K562 (cell line): Measurements from ENCODE around the gene ORAI3. TPM values are rescaled to one million over a fixed set of nuclear protein-coding genes. Genes with fewer than 3 reads are reported as not detected.
A peak's percentile ranks its signal among the peaks of the same experiment; 100 is the strongest.

Source experiments
- ETV5 ChIP-seq: sonication (generic); formaldehyde crosslinking; IDR thresholded peaks from 2 replicates; pipeline ENCODE4 v1.4.0; 2020; ENCODE audit warnings: low read depth, mild to moderate bottlenecking, missing genetic modification reagents
- HDGF ChIP-seq: fragments of 450-650 bp; IDR thresholded peaks from 2 replicates; pipeline ENCODE4 v1.6.1; 2016
- KAT7 ChIP-seq: sonication (generic); formaldehyde crosslinking; IDR thresholded peaks from 2 replicates; pipeline ENCODE4 v1.8.0; 2022; ENCODE audit warnings: missing genetic modification reagents, mild to moderate bottlenecking, borderline replicate concordance
- PCBP1 ChIP-seq: fragments of 200-400 bp; formaldehyde crosslinking; IDR thresholded peaks from 2 replicates; pipeline ENCODE4 v1.6.1; 2018; ENCODE audit warnings: mild to moderate bottlenecking, low read depth, low read length; ENCODE audit not compliant: poor library complexity, severe bottlenecking
- SMAD3 ChIP-seq: fragments of 450-650 bp; formaldehyde crosslinking; conservative IDR thresholded peaks from 2 replicates; pipeline ENCODE4 v1.4.0; 2020; ENCODE audit warnings: mild to moderate bottlenecking
- polyA plus RNA-seq, 8 experiments: library from polyadenylated mRNA; depleted of rRNA in 4 of 8; stranded (reverse) in 5 of 8; unstranded in 3 of 8; fragments of >200 nt; fragmentation: Nextera tagmentation in 2 of 8; fragmentation: Illumina TruSeq in 1 of 8; extraction: Ambion mirVana in 2 of 8; extraction: Trizol in 1 of 8; gene quantifications; 2 replicates each; pipeline versions ENCODE4 v1.2.1 to v1.2.3, GENCODE V29; 2011 to 2014; ENCODE audit warnings: inconsistent platforms in 1 of 8, missing spikeins in 1 of 8
- total RNA-seq, 7 experiments: library from RNA; depleted of rRNA in 6 of 7; stranded (reverse); fragments of >200 nt in 6 of 7; fragmentation: Illumina TruSeq in 2 of 7; extraction: Trizol in 2 of 7; gene quantifications; 2 replicates each; pipeline versions ENCODE4 v1.2.1 to v1.2.3, GENCODE V29; 2011 to 2021; ENCODE audit warnings: low replicate concordance in 1 of 7
- TF ChIP-seq, protein P1 (sequence below): fragments of 450-650 bp; formaldehyde crosslinking; IDR thresholded peaks from 2 replicates; pipeline ENCODE4 v1.4.0; 2020; ENCODE audit warnings: mild to moderate bottlenecking, moderate library complexity
- TF ChIP-seq, protein P2 (sequence below): sonication (generic); formaldehyde crosslinking; IDR thresholded peaks from 2 replicates; pipeline ENCODE4 v1.8.0; 2022; ENCODE audit warnings: mild to moderate bottlenecking, missing genetic modification reagents
- TF ChIP-seq, protein P3 (sequence below): fragments of 450-650 bp; IDR thresholded peaks from 2 replicates; pipeline ENCODE4 v1.6.1; 2016; ENCODE audit warnings: low read depth
- TF ChIP-seq, protein P4 (sequence below): fragments of 250-450 bp; sonication (Bioruptor Pico); IDR thresholded peaks from 2 replicates; pipeline ENCODE4 v1.8.0; 2021; ENCODE audit warnings: moderate library complexity, mild to moderate bottlenecking, inconsistent platforms

The ORAI3 gene
- total and polyA plus RNA-seq, 9 of the 15 experiments (the other 6 are each of a cell fraction or from before 2014, with no cell fraction given), result 4.9 to 23.3 (median 14.1) TPM

DNA sequence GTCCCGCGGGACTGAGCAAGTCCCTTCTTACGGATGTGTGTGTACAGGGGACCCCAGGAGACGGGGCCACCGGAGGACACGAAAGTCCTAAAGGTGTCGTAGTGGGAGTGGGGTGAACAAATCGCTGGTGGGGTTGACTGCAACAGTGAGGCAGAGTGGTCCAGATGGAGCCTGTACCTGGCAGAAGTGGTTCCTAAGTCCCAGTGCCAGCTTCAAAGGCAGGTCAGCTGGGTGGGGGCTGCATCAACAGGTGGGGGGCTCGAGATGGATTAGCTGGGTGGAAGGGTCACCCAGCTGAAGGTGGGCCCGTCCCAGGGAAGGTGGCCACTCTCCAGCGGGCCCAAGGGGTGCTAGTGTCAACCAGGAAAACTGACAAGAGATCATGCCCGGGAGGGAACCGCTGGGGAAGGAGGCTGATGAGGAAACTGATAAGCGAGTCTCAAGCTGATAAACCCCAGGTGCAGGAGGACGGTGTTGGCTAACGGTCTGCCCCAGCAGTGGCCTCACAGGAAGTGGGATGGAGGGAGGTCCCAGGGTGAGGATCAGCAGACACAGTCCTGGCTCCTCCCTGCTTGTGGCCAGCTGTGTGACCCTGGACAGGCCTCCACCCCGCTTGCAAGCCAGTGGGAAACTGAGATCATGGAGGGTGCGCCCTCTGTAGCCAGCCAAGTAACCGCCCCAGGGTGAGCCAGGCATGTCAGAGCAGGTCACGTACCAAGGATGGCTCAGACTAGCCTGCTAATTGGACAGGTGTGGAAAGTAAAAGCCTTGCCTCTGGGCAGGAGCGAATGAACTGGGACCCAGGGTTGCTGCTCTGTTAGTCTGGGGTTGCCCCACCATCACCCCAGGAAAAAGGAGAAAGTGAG, 1.0 kb downstream of the ORAI3 start (continued):
- TF ChIP-seq, protein P1, sequence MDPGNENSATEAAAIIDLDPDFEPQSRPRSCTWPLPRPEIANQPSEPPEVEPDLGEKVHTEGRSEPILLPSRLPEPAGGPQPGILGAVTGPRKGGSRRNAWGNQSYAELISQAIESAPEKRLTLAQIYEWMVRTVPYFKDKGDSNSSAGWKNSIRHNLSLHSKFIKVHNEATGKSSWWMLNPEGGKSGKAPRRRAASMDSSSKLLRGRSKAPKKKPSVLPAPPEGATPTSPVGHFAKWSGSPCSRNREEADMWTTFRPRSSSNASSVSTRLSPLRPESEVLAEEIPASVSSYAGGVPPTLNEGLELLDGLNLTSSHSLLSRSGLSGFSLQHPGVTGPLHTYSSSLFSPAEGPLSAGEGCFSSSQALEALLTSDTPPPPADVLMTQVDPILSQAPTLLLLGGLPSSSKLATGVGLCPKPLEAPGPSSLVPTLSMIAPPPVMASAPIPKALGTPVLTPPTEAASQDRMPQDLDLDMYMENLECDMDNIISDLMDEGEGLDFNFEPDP (CRISPR knock-in tag), result no peak
- TF ChIP-seq PCBP1 (no peak), KAT7 (no peak), HDGF (no peak), ETV5 (CRISPR knock-in tag) (peak; percentile 93), SMAD3 (no peak)
- TF ChIP-seq, protein P2, sequence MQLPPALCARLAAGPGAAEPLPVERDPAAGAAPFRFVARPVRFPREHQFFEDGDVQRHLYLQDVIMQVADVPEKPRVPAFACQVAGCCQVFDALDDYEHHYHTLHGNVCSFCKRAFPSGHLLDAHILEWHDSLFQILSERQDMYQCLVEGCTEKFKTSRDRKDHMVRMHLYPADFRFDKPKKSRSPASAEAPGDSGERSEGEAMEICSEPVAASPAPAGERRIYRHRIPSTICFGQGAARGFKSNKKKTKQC (CRISPR knock-in tag), result no peak; the same call in 1 of the 2 replicates
- TF ChIP-seq, protein P3, sequence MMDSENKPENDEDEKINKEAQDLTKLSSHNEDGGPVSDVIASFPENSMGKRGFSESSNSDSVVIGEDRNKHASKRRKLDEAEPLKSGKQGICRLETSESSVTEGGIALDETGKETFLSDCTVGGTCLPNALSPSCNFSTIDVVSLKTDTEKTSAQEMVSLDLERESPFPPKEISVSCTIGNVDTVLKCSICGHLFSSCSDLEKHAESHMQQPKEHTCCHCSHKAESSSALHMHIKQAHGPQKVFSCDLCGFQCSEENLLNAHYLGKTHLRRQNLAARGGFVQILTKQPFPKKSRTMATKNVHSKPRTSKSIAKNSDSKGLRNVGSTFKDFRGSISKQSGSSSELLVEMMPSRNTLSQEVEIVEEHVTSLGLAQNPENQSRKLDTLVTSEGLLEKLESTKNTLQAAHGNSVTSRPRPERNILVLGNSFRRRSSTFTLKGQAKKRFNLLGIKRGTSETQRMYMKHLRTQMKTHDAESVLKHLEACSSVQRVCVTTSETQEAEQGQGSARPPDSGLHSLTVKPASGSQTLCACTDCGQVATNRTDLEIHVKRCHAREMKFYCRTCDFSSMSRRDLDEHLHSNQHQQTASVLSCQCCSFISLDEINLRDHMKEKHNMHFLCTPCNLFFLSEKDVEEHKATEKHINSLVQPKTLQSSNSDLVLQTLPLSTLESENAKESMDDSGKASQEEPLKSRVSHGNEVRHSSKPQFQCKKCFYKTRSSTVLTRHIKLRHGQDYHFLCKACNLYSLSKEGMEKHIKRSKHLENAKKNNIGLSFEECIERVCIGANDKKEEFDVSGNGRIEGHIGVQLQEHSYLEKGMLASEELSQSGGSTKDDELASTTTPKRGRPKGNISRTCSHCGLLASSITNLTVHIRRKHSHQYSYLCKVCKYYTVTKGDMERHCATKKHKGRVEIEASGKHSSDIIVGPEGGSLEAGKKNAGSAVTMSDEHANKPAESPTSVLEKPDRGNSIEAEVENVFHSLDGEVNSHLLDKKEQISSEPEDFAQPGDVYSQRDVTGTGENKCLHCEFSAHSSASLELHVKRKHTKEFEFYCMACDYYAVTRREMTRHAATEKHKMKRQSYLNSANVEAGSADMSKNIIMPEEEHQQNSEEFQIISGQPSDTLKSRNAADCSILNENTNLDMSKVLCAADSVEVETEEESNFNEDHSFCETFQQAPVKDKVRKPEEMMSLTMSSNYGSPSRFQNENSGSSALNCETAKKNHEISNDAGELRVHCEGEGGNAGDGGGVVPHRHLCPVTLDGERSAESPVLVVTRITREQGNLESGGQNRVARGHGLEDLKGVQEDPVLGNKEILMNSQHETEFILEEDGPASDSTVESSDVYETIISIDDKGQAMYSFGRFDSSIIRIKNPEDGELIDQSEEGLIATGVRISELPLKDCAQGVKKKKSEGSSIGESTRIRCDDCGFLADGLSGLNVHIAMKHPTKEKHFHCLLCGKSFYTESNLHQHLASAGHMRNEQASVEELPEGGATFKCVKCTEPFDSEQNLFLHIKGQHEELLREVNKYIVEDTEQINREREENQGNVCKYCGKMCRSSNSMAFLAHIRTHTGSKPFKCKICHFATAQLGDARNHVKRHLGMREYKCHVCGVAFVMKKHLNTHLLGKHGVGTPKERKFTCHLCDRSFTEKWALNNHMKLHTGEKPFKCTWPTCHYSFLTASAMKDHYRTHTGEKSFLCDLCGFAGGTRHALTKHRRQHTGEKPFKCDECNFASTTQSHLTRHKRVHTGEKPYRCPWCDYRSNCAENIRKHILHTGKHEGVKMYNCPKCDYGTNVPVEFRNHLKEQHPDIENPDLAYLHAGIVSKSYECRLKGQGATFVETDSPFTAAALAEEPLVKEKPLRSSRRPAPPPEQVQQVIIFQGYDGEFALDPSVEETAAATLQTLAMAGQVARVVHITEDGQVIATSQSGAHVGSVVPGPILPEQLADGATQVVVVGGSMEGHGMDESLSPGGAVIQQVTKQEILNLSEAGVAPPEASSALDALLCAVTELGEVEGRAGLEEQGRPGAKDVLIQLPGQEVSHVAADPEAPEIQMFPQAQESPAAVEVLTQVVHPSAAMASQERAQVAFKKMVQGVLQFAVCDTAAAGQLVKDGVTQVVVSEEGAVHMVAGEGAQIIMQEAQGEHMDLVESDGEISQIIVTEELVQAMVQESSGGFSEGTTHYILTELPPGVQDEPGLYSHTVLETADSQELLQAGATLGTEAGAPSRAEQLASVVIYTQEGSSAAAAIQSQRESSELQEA, result 0 out of 2 replicates have a peak, but pooled peaks have one; percentile 5
- TF ChIP-seq, protein P4, sequence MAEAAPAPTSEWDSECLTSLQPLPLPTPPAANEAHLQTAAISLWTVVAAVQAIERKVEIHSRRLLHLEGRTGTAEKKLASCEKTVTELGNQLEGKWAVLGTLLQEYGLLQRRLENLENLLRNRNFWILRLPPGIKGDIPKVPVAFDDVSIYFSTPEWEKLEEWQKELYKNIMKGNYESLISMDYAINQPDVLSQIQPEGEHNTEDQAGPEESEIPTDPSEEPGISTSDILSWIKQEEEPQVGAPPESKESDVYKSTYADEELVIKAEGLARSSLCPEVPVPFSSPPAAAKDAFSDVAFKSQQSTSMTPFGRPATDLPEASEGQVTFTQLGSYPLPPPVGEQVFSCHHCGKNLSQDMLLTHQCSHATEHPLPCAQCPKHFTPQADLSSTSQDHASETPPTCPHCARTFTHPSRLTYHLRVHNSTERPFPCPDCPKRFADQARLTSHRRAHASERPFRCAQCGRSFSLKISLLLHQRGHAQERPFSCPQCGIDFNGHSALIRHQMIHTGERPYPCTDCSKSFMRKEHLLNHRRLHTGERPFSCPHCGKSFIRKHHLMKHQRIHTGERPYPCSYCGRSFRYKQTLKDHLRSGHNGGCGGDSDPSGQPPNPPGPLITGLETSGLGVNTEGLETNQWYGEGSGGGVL (CRISPR knock-in tag), result no peak
